GM12865 (cell line): Measurements from ENCODE around the gene GALNTL6.

Experiments used
- DNase-seq: peaks from one replicate; pipeline ENCODE4 v3.0.0; 2010; ENCODE audit warnings: low read depth
- H3K4me3 ChIP-seq: 2 replicates; pipeline ENCODE4 v1.5.1; 2011; ENCODE audit warnings: mild to moderate bottlenecking, low read depth, low read length, control low read depth
- CTCF ChIP-seq: IDR thresholded peaks from 2 replicates; pipeline ENCODE4 v1.5.1; 2011; ENCODE audit warnings: low read length, control low read depth, low read depth, inconsistent platforms; ENCODE audit not compliant: insufficient read depth; ENCODE audit errors: missing control alignments

GALNTL6 gene

GRCh38 chr4:172978848-172979247 lies 1165.6 kb downstream of the GALNTL6 start:
- no peak for TF ChIP-seq CTCF
- H3K4me3 ChIP-seq = no peak overlapping the region
- no peak for DNase-seq

- H3K4me3 ChIP-seq = no peak overlapping the region
- DNase-seq = no peak
- no peak for TF ChIP-seq CTCF
Measured at GRCh38 chr4:172979332-172979731, 1166.1 kb downstream of the GALNTL6 start.

- no peak overlapping the region for H3K4me3 ChIP-seq
- TF ChIP-seq CTCF = no peak
- no peak for DNase-seq
Measured at GRCh38 chr4:172980219-172980618, 1167.0 kb downstream of the GALNTL6 start.

GRCh38 chr4:172982151-172982590 lies 1169.0 kb downstream of the GALNTL6 start:
- no peak for TF ChIP-seq CTCF
- no peak overlapping the region for H3K4me3 ChIP-seq
- peak; percentile 70 for DNase-seq

- H3K4me3 ChIP-seq = no peak overlapping the region
- no peak for TF ChIP-seq CTCF
- DNase-seq = no peak
Measured at GRCh38 chr4:172983014-172983413, 1169.8 kb downstream of the GALNTL6 start.

GRCh38 chr4:172983631-172984030 lies 1170.4 kb downstream of the GALNTL6 start:
- DNase-seq = no peak
- TF ChIP-seq CTCF = no peak
- H3K4me3 ChIP-seq = no peak overlapping the region

- DNase-seq = no peak
- no peak for TF ChIP-seq CTCF
- no peak overlapping the region for H3K4me3 ChIP-seq
Measured at GRCh38 chr4:172985552-172985951, 1172.3 kb downstream of the GALNTL6 start.
